Prostate gland (tissue), 2 donors: ENCODE data around the gene RORC. TPM values are rescaled to one million over a fixed set of nuclear protein-coding genes. Genes with fewer than 3 reads are reported as not detected.

Source experiments
- DNase-seq: peaks from one replicate; pipeline ENCODE4 v3.0.0-alpha.2; 2019; ENCODE audit warnings: low spot score
- H3K27ac ChIP-seq, 2 donors: fragments of 200-600 bp; sonication (generic); 2 replicates each; pipeline ENCODE4 v1.5.1; 2017 to 2019
- H3K27me3 ChIP-seq: fragments of 200-600 bp; sonication (generic); replicated peaks from 2 replicates; pipeline ENCODE4 v1.5.1; 2019; ENCODE audit not compliant: insufficient read depth
- H3K36me3 ChIP-seq, 2 donors: fragments of 200-600 bp; sonication (generic); 1 replicate in 1 of 2; 2 replicates in 1 of 2; pipeline versions ENCODE4 v1.5.1 to v1.8.1; 2017 to 2019
- H3K4me1 ChIP-seq: fragments of 200-600 bp; sonication (generic); replicated peaks from 2 replicates; pipeline ENCODE4 v1.5.1; 2019
- H3K4me3 ChIP-seq, 2 donors: fragments of 200-600 bp; sonication (generic); 2 replicates each; pipeline ENCODE4 v1.5.1; 2017 to 2019
- H3K9me3 ChIP-seq: fragments of 200-600 bp; sonication (generic); 2 replicates; pipeline ENCODE4 v1.5.1; 2017
- POLR2A ChIP-seq: fragments of 450-650 bp; IDR thresholded peaks from one replicate; pipeline ENCODE4 v1.6.1; 2016; ENCODE audit warnings: antibody characterized with exemption, mild to moderate bottlenecking
- POLR2AphosphoS5 ChIP-seq: sonication (generic); formaldehyde crosslinking; IDR thresholded peaks from one replicate; pipeline ENCODE4 v1.6.1; 2017; ENCODE audit warnings: antibody characterized with exemption
- WGBS: methylation state at CpG from one replicate; pipeline ENCODE4 v1.1.5; 2018; 5-methylcytosine and 5-hydroxymethylcytosine counted together
- intact Hi-C: fragments of 100-400 bp; cut with DNase I; formaldehyde crosslinking; loops from one replicate; pipeline ENCODE4 v1.14.2; 2022
- total RNA-seq, 2 donors: library from RNA; depleted of rRNA; stranded (reverse); fragments of >200 nt; gene quantifications; one replicate each; pipeline ENCODE4 v1.1.0, GENCODE V29; 2016
- TF ChIP-seq, protein P1 (sequence below), 4 experiments: fragments of 200-600 bp in 2 of 4; fragments of 450-650 bp in 2 of 4; sonication (generic) in 2 of 4; IDR thresholded peaks; 1 replicate in 3 of 4; 2 replicates in 1 of 4; pipeline ENCODE4 v1.5.1; 2016 to 2019; ENCODE audit warnings: antibody characterized with exemption in 4 of 4, mild to moderate bottlenecking in 2 of 4, moderate library complexity in 2 of 4

RORC gene
- total RNA-seq, 2 donors from 2014 or later = 51.8 to 73.2 TPM

GRCh38 chr1:151820940-151821339, 10.7 kb downstream of the RORC start:
- Histone ChIP-seq H3K4me3 (no peak overlapping the region), H3K4me1 (no peaks in the 10 kb centered on the region), H3K36me3 (no peaks in the 10 kb centered on the region), H3K27ac (no peak overlapping the region), H3K9me3 (no peaks in the 10 kb centered on the region), H3K27me3 (no peaks in the 10 kb centered on the region)
- intact Hi-C loops = no loop called here
- WGBS = 9% methylated on average over 2 of the region's 2 CpGs
- TF ChIP-seq POLR2A (no peak), POLR2AphosphoS5 (no peak)
- TF ChIP-seq, protein P1, sequence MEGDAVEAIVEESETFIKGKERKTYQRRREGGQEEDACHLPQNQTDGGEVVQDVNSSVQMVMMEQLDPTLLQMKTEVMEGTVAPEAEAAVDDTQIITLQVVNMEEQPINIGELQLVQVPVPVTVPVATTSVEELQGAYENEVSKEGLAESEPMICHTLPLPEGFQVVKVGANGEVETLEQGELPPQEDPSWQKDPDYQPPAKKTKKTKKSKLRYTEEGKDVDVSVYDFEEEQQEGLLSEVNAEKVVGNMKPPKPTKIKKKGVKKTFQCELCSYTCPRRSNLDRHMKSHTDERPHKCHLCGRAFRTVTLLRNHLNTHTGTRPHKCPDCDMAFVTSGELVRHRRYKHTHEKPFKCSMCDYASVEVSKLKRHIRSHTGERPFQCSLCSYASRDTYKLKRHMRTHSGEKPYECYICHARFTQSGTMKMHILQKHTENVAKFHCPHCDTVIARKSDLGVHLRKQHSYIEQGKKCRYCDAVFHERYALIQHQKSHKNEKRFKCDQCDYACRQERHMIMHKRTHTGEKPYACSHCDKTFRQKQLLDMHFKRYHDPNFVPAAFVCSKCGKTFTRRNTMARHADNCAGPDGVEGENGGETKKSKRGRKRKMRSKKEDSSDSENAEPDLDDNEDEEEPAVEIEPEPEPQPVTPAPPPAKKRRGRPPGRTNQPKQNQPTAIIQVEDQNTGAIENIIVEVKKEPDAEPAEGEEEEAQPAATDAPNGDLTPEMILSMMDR (IDR thresholded peaks at IDR 0.05) = no peak
- no peak for DNase-seq

DNA sequence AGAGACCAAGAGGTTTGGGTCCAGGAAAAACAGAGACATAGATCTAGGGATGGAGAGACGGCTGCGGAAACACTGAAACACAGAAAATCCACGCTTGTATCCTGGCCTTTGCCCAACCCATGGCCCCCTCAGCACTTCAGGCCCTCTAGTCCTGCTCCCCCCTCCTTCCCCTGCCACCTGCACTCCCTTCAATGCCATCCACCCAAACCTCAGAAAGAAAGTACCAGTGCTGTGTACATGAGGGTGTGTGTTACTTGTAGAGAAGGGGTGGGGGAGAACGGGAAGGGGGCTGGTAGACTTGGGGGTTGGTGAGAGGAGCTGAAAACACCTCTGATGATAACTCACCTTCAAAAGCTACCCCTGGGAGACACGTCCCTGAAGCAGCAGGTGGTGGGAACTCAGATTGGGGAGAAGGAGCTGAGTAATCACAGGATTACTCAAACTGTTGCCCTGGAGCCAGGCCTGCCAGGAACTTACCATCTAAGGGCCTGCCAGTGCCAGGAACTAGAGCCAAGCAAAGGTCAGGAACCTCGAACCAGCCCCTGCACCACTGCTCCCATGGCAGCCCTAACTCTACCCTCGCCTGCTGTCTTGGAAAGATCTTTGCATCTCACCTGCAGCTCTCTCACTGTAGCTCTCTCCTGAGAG, 11.5 kb downstream of the RORC start:
- TF ChIP-seq, protein P1 (IDR thresholded peaks at IDR 0.05) = no peak
- TF ChIP-seq POLR2AphosphoS5 = no peak
- no peak for TF ChIP-seq POLR2A
- Histone ChIP-seq H3K36me3 (no peaks in the 10 kb centered on the region), H3K27ac (no peak overlapping the region), H3K27me3 (no peaks in the 10 kb centered on the region), H3K4me3 (no peak overlapping the region), H3K9me3 (no peaks in the 10 kb centered on the region), H3K4me1 (no peaks in the 10 kb centered on the region)
- intact Hi-C loops = no loop called here
- 83% methylated on average over 7 of the region's 7 CpGs for WGBS
- no peak for DNase-seq

DNA sequence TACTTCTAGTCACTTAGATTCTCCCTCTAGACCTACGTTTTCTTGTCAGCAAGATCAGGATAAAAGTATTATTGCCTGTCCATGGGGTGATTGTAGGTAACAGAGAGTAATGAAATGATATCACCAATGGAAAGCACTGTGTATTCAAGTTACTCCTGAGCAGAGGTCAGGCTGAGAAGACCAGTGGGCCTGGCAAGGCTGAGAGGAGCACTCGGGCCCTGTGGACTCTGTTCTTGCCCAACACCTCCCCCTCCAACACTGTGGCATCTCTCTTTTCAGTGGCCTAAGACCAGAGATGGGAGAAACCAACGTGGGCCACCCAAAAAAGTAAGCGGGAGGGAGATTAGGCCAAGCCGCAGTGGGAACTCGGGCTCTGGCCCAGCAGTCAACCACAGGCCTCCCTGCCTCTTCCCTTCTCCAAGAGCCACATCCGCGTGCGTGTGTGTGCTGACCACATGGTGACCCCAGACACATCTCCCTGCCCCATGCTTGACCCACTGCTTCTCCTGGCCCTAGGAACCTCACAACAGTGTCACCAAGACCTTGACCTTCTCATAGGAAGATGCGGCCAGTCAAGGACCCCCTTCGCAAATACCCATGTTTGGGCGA, 12.3 kb downstream of the RORC start:
- Histone ChIP-seq H3K36me3 (no peaks in the 10 kb centered on the region), H3K4me1 (no peaks in the 10 kb centered on the region), H3K27ac (no peak overlapping the region), H3K9me3 (no peaks in the 10 kb centered on the region), H3K27me3 (no peaks in the 10 kb centered on the region), H3K4me3 (no peak overlapping the region)
- TF ChIP-seq, protein P1 (IDR thresholded peaks at IDR 0.05) = no peak
- no peak for TF ChIP-seq POLR2AphosphoS5
- no peak for TF ChIP-seq POLR2A
- intact Hi-C loops = no loop called here
- DNase-seq = no peak
- WGBS = 91% methylated on average over 12 of the region's 12 CpGs

- WGBS = 74% methylated on average over 7 of the region's 7 CpGs
- no peaks in the 10 kb centered on the region for H3K36me3 ChIP-seq
- intact Hi-C loops = no loop called here
- no peak overlapping the region for H3K4me3 ChIP-seq
- H3K27ac ChIP-seq = no peak overlapping the region
- H3K9me3 ChIP-seq = no peaks in the 10 kb centered on the region
- DNase-seq = no peak
- H3K4me1 ChIP-seq = no peaks in the 10 kb centered on the region
- H3K27me3 ChIP-seq = no peaks in the 10 kb centered on the region
- TF ChIP-seq, protein P1 (IDR thresholded peaks at IDR 0.05) = no peak
- no peak for TF ChIP-seq POLR2AphosphoS5
- TF ChIP-seq POLR2A = no peak
These were observed 14.3 kb downstream of the RORC start for GRCh38 chr1:151817353-151817730.
